Ramos (cell line): ENCODE results near the gene NUP93.

Experiments
- in situ Hi-C: fragments of 300-500 bp; cut with MboI; formaldehyde crosslinking; loops from one replicate; pipeline ENCODE4 v1.14.3; 2022; ENCODE audit warnings: low sequenced_read_pairs; ENCODE audit not compliant: unreplicated experiment

NUP93 gene

GRCh38 chr16:56860226-56861020 is 130.5 kb downstream of the NUP93 start:
- in situ Hi-C loops = loop anchor here (10.0 kb wide), 2 partner anchors 194 to 304 kb away; no protein-coding TSS in a partner anchor

- in situ Hi-C loops = loop anchor here (10.0 kb wide), 2 partner anchors 194 to 304 kb away; no protein-coding TSS in a partner anchor
Observed at GRCh38 chr16:56861092-56861610, 131.2 kb downstream of the NUP93 start.

- in situ Hi-C loops = loop anchor here (10.0 kb wide), 2 partner anchors 193 to 303 kb away; no protein-coding TSS in a partner anchor
Observed at GRCh38 chr16:56861756-56862155, 131.8 kb downstream of the NUP93 start.

- in situ Hi-C loops = loop anchor here (10.0 kb wide), 2 partner anchors 192 to 302 kb away; no protein-coding TSS in a partner anchor
Observed at GRCh38 chr16:56862776-56863175, 132.8 kb downstream of the NUP93 start.

- in situ Hi-C loops = loop anchor here (5.0 to 10.0 kb wide), 3 partner anchors 87 to 300 kb away; no protein-coding TSS in a partner anchor
Observed at GRCh38 chr16:56864960-56865359, 135.0 kb downstream of the NUP93 start, which contains the start of gene SLC12A3. SLC12A3 (plus strand) TSS chr16:56865207; CDS start chr16:56865236, 29 bp downstream.

- in situ Hi-C loops = loop anchor here (5.0 to 10.0 kb wide), 3 partner anchors 87 to 299 kb away; no protein-coding TSS in a partner anchor
Observed at GRCh38 chr16:56865394-56866062, 135.6 kb downstream of the NUP93 start.

GRCh38 chr16:56866955-56867830 is 137.3 kb downstream of the NUP93 start:
- in situ Hi-C loops = loop anchor here (5.0 to 10.0 kb wide), 3 partner anchors 85 to 298 kb away; no protein-coding TSS in a partner anchor

- in situ Hi-C loops = loop anchor here (5.0 to 10.0 kb wide), 3 partner anchors 84 to 297 kb away; no protein-coding TSS in a partner anchor
Observed at GRCh38 chr16:56868175-56868574, 138.2 kb downstream of the NUP93 start.

- in situ Hi-C loops = loop anchor here (5.0 to 10.0 kb wide), 3 partner anchors 84 to 296 kb away; no protein-coding TSS in a partner anchor
Observed at GRCh38 chr16:56868766-56869165, 138.8 kb downstream of the NUP93 start.

- in situ Hi-C loops = loop anchor here (5.0 to 10.0 kb wide), 3 partner anchors 83 to 295 kb away; no protein-coding TSS in a partner anchor
Observed at GRCh38 chr16:56869513-56870275, 139.8 kb downstream of the NUP93 start.

GRCh38 chr16:56870276-56870888 is 140.5 kb downstream of the NUP93 start:
- in situ Hi-C loops = no loop called here

GRCh38 chr16:56871172-56871593 is 141.3 kb downstream of the NUP93 start:
- in situ Hi-C loops = no loop called here

GRCh38 chr16:56872863-56873391 is 143.0 kb downstream of the NUP93 start:
- in situ Hi-C loops = no loop called here

- in situ Hi-C loops = no loop called here
Observed at GRCh38 chr16:56874800-56875199, 144.9 kb downstream of the NUP93 start.

- in situ Hi-C loops = no loop called here
Observed at GRCh38 chr16:56876048-56876447, 146.1 kb downstream of the NUP93 start.

- in situ Hi-C loops = no loop called here
Observed at GRCh38 chr16:56877486-56878182, 147.7 kb downstream of the NUP93 start.

- in situ Hi-C loops = no loop called here
Observed at GRCh38 chr16:56878282-56878854, 148.4 kb downstream of the NUP93 start.
